HG03354 (cell line): ENCODE data around the gene UIMC1.

ENCODE experiments used
- ATAC-seq: cut with Tn5 transposase; IDR thresholded peaks from one replicate; pipeline ENCODE4 v1.9.1; 2021; ENCODE audit warnings: mild to moderate bottlenecking; ENCODE audit not compliant: unreplicated experiment, poor library complexity, severe bottlenecking

Gene UIMC1

DNA sequence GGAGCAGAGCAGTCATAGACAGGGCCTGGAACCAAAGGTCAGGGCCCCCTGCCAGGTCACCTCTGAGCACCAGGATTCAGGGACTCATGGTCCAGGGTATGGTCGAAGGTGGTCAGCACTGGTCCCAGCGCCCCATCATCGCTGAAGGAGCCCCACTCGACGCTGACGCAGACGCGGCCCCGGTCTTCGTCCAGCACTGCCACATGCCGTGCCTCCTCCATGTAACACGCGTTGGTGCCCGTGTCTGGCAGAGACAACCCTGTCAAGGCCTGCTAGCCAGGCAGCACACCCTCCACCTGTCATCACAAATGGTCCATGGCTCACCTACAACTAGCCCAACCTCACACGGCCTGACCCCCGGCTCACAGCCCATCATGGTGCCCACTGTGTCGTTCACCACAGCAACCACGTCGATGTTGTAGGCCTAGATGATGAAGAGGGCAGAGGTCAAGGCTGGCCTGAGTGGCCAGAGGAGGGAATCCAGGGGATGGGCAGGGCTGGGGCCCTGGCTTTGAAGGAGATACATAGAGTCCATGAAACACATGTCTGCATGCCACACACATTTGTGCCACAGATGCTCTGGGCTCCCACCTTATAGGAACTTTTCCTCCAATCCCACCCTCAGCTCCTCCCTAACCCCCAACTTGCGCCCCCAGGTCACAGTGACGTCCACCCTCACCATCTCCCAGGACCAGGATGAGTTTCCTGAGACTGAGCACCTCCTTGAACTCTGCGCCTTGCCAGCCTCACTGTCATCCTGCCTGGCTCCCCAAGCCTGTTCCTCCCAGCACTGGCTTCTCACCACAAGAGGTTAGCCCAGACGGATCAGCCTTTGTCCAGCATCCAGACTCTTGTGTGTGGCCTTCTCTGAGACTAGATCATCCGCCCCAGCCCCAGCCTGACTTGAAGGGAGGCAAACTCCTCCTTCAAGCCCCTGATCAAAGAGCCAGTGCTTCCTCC, 117.0 kb downstream of the UIMC1 start:
- no peak for ATAC-seq

DNA sequence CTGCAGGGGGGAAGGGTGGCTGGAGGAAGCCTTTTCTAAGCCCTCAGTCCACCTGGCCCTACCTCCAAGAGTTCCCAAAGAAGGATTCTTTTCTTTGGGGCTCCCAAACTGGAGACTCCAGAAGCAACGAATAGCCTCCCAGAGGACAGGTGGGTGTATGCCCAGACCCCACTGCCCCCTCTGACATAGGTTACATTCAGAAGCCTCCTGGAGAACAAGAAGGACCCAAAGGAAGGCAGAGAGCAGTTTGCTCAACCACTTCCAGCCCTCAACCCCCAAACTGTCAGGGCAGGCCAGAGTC, 117.8 kb downstream of the UIMC1 start:
- ATAC-seq = no peak

DNA sequence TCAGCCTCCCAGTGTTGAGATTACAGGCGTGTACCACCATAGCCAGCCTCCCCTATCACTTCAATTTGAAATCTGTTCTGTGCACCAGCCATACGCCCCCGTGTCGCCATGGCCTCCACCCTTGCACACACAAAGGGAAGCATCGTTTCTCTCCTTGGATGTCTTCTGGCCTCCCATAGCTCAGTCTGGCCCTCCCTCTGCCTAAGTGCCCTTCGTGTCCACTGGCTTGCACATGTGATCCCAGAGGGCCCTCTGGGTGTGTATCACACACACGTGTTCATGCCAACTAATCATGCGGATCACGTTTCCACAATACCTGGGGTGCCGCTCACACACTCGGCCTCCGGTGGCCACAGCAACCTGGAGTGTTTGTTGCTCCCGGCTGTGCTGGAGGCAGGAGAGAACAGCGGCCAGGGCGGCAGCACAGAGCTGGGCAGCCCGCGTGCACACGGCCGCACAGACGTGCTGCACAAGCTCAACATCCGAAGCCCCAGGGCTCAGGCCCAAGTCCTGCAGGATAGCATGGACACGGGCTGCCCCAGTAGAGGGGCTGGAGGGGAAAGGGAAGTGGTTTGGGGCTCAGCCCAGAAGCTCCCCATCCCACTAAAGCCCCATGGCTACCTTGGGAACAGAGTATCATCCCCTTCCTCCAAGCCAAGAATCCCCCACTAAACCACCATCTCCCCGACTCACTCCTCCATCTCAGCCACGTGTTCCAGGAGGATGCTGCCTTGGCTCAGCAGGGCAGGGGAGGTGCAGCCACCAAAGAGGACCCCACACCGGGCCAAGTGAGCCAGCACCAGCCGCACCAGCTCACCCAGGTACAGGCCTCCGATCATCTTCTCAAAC, 118.3 kb downstream of the UIMC1 start:
- ATAC-seq = no peak

DNA sequence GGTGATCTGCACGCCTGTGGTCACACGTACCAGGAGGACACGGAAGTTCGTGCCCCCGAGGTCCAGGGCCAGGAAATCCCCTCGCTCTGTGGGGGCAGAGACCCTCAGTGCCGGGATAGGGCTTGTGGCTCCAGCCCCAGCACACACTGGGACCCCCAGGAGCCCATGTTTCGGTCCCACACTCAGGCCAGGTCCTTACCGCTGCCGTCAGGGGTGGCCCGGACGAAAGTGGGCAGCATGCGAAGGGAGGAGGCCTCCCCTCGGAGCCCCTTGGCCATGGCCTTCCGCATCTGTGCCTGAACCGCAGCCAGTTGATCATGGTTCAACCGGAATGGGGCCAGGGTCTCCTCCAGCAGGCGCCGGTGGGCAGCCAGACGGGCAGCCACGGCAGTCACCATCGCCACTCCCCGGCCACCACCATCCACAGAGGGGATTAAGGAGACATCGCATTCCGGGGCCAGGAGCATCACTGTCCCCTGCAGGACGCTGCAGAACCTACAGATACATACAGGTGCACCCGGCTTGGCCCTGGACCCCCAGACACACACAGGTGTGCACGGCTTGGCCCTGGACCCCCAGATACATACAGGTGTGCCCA, 119.2 kb downstream of the UIMC1 start:
- no peak for ATAC-seq

DNA sequence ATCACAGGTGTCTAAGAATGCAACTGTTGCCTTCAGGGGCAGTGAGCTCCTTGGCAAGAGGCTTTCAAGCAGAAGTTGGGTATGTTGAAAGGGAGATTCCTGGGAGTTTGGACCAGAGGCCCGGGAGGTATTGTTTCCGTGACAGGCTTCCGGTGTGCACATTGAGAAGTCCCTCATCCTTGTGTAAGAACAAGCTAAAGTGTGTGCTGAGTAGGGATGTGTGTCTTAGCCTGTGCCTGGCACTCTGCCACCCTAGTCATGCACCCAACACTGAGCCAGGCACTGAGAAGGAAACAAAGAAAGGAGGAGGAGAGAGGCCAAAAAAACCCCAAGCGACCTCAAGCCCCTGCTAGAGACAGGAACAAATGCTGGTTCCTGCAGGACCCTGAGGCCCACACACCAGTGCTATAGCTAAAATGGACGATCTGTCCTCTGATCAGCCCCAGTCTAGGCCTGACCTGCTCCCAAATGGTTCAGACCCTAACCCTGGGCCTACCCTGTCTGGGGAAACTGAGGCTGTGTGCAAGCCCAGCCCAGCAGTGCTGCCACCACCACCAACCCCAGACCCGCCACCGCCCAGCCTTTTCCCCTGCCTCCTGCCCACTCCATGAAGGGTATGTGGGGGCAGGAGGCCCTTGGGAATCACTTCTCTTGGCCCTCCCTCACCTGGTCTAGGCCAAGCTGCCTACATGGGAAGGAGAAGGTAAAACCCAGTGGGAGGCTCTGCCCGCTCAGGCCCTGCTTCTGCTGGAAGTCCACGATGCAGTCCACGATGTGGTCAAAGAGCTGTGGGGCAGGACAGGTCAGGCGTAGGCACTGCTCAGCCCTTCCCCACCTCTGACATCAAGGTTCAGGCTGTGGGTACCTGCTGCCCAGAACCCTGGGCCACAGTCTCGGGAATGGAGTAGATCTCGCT, 120.0 kb downstream of the UIMC1 start:
- ATAC-seq = no peak

DNA sequence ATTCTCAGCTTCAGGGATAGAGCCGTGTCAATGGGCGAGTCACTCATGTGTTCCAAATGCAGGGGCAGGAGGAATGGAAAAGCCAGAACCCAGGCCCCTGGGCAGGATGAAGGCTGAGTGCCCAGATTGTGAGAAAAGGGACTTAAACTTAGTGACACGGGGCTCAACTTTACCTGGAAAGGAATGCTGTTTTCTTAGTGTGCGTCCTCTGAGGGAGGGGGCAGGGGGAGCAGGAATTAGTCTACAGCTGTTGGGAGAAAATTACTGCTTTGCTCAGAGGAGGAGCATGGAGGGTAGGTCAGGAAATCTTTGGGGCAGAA, 122.0 kb downstream of the UIMC1 start:
- ATAC-seq = no peak

DNA sequence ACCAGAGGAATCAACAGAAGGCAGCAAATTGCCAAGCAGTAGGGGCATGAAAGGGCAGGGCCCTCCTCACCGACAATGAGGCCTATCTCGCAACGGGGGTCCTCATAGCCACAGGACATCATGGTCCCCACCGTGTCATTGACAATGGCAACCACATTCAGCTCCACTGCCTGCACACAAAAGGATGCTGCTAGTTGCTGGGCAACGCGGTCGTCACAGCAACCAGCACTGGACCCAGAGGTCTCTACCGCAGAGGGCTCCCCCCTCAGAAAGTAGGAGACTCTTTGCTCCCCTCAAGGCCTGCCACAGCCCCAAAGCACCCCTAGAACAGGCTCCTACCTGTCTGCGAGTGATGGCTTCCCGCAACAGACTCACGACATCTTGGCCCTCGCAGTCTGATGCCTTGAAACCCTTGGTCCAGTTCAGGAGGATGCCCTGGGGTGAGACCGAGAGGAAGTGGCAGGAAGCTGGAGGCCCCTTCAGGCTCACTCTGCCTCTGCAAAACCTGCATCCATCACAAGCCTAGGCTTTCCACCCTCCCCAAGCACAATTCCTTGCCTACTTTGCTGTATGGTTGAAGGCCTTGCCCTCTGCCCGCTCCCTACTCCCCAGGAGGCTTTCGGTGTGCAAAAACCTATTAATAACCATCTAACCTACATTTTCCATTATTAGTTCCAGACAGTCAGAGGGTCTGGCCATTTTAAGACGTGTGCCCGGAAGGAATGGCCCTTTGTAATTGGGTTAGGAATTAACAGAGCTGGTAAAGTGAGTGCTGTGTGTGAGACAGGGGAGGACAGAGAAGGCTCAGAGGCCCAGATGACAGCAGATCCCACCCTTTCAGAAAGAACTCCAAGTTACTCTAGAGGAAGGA, 122.6 kb downstream of the UIMC1 start:
- ATAC-seq = no peak

DNA sequence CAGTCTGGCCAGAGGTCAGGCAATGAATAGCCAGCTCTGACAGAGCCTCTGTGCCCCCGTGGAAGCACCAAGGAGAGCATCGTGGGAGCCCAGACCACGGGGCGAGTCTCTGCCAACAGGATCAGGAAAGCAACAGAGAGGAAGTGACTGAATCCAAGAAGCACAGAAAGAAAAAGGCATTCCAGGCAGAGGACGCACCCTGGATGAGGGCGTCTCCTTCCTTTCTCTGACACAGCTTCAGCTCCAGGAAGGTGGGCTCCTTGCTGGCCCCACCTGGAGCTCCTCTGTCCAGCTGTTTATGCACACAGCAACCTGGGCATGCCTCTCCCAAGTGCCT, 124.0 kb downstream of the UIMC1 start:
- ATAC-seq = no peak

DNA sequence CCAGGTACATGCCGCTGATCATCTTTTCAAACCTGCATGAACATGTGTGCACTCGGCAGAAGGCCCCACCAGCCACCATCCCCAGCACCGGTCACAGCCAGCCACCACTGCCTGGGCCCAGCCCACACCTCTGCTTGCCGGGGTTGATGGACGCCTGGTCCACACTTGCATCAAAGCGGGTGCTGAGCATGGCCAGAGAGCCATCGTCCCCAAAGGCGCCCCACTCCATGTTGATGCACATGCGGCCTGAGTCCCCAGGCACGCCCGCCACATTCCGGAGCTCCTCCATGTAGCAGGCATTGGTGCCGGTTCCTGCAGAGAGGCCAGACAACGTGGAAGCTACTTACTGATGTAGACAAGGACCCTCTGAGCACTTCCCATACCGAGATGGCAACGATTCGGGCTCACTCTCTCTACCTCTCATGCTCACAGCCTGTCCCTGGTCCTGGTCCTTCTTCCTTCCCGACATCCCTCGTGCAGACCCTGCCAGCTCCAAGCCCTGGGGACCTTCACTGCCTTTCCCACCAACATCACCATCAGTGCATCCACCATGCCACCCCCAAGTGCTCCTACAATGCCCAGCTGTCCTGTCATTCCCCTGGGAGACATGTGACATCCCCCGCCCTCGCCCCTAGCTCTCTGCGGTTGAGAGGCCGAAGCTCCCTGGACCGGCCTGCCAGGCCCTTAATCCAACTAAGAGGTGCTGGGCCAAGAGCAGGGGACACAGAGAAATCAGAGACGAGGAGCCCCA, 124.6 kb downstream of the UIMC1 start:
- ATAC-seq = no peak

DNA sequence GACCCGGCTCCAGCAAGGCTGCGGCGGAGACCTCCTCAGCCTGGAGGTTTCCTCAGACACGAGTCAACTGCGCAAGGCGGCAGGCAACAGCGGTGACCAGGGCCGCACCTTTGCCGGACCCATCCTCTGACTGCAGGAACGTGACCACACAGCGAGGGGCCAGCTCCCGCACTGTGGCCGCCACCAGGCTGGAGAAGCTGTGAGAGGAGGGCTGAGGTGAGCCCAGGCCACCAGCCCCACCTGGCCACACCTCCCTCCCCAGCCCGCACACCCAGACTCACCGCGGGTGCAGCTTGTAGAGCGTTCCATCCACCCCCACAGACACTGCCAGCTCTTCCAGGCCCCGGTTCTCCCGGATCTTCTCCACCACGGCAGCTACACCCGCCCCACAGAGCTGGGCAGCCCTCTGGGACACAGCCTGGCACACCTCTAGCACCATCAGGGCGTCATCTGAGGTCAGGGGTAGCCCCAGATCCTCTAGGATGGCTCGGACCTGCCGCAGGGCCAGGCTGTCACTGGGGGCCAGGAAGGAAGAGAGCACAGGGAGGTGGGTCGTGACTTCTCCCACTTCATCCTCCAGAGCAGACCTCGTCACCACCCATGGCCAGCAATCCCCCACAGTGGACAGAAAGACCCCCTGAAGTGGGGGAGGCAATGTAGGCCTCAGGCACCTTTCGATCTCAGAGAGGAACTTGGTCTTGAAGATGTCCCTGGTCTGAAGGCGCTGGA, 125.4 kb downstream of the UIMC1 start:
- ATAC-seq = no peak

DNA sequence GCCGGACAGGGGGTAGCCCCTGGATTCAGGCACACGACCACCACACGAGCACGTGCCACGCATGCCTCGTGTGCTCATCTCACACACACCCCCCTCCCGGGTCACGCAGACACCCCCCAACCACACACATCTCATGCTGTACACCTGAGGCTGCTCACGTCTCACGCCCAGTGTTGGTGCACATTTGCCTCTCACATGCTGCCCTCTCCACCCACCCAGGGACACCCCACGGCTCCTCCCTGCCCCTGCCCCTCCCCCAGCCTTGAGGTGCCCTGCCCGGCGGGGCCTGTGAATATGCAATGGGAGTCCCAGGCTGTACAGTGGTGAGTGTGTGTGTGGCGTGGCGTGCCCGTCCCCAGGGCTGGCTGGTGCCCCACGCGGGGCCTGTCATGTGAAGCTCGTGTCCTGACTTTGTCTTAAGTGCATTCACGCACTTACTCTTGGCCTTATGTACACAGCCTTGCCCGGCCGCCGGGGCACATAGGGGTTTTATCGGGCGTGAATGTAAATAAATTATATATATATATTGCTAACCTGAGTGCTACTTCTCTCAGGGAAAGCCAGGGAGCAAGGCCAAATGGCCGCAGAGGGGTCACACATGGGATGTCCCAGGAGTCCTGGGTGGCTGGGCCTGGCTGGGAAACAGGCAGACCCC, 126.1 kb downstream of the UIMC1 start:
- no peak for ATAC-seq

DNA sequence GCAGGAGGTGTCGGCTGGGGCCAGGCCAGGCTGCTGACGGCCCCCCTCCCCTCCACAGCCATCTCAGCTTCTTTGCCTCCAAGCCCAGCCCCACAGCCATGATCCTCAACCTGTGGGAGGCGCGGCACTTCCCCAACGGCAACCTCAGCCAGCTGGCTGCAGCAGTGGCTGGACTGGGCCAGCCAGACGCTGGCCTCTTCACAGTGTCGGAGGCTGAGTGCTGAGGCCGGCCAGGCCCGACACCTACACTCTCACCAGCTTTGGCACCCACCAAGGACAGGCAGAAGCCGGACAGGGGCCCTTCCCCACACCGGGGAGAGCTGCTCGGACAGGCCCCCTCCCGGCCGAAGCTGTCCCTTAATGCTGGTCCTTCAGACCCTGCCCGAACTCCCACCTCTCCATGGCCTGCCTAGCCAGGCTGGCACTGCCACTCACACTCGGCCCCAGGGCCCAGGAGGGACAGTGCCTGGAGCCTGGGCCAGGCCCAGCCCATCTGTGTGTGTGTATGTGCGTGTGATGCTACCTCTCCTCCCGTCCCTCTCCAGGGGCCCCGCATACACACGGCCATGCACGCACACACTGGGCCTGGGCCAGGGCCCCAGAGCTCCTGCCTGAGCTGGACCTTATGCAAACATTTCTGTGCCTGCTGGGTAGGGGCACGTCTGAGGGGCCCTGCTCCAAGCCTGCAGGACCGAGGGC, 126.8 kb downstream of the UIMC1 start:
- ATAC-seq = no peak

DNA sequence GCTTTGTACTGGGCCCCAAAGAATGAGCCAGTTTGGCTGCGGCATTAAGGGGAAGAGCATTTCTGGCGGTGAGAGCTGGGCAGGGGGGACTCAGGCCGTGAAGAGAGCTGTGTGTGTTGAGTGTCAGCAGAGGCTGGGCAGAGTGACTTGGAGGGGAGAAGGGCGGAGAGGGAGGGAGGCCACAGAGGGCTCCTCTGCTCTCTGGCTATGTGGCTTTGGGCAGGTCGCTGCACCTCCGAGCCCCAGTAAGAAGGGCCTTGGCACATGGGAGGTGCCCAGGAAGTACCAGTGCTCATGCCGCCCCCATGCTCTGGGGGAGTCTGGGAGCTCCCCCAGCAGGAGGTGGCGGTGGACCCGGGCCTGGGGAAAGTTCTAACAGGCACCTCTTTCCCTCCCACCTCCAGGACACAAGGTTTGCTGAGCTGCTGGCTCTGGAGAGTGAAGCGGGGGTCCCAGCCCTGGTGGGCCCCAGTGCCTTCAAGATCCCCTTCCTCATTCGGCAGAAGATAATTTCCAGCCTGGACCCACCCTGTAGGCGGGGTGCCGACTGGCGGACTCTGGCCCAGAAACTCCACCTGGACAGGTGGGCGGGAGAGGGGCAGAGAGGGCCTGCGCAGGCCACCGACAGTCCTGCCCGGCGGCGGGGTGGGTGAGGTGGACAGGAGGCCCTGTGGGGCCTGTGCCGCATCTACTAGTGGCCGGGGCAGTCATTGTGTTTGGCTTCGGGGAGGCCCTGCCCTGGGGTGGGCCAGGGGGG, 127.5 kb downstream of the UIMC1 start:
- ATAC-seq = no peak

DNA sequence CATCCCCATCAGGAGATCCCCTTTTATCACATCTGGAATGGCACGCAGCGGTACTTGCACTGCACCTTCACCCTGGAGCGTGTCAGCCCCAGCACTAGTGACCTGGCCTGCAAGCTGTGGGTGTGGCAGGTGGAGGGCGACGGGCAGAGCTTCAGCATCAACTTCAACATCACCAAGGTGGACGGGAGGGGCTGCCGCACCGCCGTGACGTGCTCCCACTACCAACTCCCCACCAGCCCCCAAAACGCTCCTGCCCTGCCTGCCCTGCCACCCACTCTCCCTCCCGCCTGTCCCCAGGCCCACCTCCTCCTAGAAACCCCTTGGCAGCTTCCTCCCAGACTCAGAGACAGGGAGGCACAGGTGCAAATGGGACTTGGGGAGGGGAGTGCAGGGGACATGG, 128.1 kb downstream of the UIMC1 start:
- ATAC-seq = no peak

DNA sequence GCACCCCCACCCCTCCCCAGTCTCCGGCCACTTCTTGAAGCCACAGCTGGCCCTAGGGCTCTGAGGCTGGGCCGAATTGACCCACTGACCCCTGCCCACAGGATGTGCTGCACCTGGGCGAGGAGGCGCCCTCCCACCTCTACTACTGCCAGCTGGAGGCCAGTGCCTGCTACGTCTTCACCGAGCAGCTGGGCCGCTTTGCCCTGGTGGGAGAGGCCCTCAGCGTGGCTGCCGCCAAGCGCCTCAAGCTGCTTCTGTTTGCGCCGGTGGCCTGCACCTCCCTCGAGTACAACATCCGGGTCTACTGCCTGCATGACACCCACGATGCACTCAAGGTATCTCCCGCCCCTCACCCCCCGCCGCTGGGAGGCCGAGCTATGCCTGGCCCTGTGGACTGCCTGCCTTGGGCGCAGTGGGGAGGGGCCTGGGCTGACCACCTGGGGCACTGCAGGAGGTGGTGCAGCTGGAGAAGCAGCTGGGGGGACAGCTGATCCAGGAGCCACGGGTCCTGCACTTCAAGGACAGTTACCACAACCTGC, 128.7 kb downstream of the UIMC1 start:
- ATAC-seq = no peak
